Calu3 (cell line): Measurements from ENCODE around the gene TSEN15. TPM values are rescaled to one million over a fixed set of nuclear protein-coding genes. Genes with fewer than 3 reads are reported as not detected.

Experiments used
- BruUV-seq: library from RNA; stranded (reverse); fragments of 400-500 nt; replicated peaks from 2 replicates; lab custom pipeline; 2021; lab: Mats Ljungman, UMichigan
- CTCF ChIA-PET: fragments of 300-600 bp; sonication (Branson Sonifier 250); formaldehyde crosslinking; loops from one replicate; lab custom pipeline; 2022; ENCODE audit warnings: antibody characterized with exemption; lab: Charles Lee
- DNase-seq: peaks from one replicate; pipeline ENCODE4 v3.0.0; 2022
- H3K27ac Mint-ChIP-seq: one replicate; pipeline ENCODE4 v1.8.0; 2022; ENCODE audit warnings: mixed read lengths; ENCODE audit not compliant: unreplicated experiment
- H3K27me3 Mint-ChIP-seq: one replicate; pipeline ENCODE4 v1.8.0; 2022; ENCODE audit warnings: mixed read lengths; ENCODE audit not compliant: unreplicated experiment
- H3K36me3 Mint-ChIP-seq: one replicate; pipeline ENCODE4 v1.8.0; 2022; ENCODE audit warnings: mild to moderate bottlenecking, moderate library complexity, mixed read lengths; ENCODE audit not compliant: insufficient read depth, unreplicated experiment
- H3K4me1 Mint-ChIP-seq: one replicate; pipeline ENCODE4 v1.8.0; 2022; ENCODE audit warnings: mild to moderate bottlenecking, low read depth, mixed read lengths; ENCODE audit not compliant: unreplicated experiment
- H3K4me3 Mint-ChIP-seq: one replicate; pipeline ENCODE4 v1.8.0; 2022; ENCODE audit warnings: mild to moderate bottlenecking, low read depth, moderate library complexity, mixed read lengths; ENCODE audit not compliant: unreplicated experiment
- H3K9me3 Mint-ChIP-seq: one replicate; pipeline ENCODE4 v1.8.0; 2022; ENCODE audit warnings: low read depth, mixed read lengths; ENCODE audit not compliant: unreplicated experiment
- intact Hi-C: fragments of 100-400 bp; cut with micrococcal nuclease; formaldehyde crosslinking; loops from one replicate; pipeline ENCODE4 v1.10.0; 2022; ENCODE audit not compliant: unreplicated experiment
- total RNA-seq: library from RNA; stranded (reverse); gene quantifications from 2 replicates; pipeline ENCODE4 v1.2.3, GENCODE V29; 2022
- TF ChIP-seq, protein P1 (sequence below): fragments of 200-600 bp; IDR thresholded peaks from one replicate; pipeline ENCODE4 v1.8.0; 2022; ENCODE audit warnings: antibody characterized with exemption; ENCODE audit not compliant: unreplicated experiment

Gene TSEN15
- total RNA-seq, 1 experiment from 2014 or later = 62.6 TPM

DNA sequence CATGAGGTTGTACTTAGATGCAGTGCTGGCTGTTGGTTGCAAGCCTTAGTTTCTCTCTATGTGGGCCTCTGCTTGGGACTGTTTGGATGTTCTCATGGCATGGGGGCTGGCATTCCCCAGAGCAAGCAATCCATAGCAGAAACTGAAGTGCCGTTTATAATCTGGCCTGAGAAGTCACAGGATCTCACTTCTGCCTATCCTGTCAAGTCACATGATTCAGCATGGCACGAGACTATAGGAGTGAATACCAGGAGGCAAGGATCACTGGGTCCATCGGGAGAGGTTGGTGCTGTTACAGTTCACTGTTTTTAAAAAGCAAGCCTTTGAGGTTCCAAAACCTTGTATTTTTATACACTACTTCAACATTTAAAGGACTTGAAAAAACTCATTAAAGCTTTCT, 30.7 kb upstream of the TSEN15 start:
- no peaks in the 10 kb centered on the region for H3K9me3 Mint-ChIP-seq
- intact Hi-C loops = no loop called here
- no TSS peak for BruUV-seq
- H3K4me3 Mint-ChIP-seq = no peak overlapping the region
- TF ChIP-seq, protein P1, sequence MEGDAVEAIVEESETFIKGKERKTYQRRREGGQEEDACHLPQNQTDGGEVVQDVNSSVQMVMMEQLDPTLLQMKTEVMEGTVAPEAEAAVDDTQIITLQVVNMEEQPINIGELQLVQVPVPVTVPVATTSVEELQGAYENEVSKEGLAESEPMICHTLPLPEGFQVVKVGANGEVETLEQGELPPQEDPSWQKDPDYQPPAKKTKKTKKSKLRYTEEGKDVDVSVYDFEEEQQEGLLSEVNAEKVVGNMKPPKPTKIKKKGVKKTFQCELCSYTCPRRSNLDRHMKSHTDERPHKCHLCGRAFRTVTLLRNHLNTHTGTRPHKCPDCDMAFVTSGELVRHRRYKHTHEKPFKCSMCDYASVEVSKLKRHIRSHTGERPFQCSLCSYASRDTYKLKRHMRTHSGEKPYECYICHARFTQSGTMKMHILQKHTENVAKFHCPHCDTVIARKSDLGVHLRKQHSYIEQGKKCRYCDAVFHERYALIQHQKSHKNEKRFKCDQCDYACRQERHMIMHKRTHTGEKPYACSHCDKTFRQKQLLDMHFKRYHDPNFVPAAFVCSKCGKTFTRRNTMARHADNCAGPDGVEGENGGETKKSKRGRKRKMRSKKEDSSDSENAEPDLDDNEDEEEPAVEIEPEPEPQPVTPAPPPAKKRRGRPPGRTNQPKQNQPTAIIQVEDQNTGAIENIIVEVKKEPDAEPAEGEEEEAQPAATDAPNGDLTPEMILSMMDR = no peak
- CTCF ChIA-PET = no interaction called here
- H3K4me1 Mint-ChIP-seq = peaks cover 11% of the 10 kb centered on the region
- no peaks in the 10 kb centered on the region for H3K27me3 Mint-ChIP-seq
- no peak for DNase-seq
- no peak overlapping the region for H3K27ac Mint-ChIP-seq
- H3K36me3 Mint-ChIP-seq = no peaks in the 10 kb centered on the region

DNA sequence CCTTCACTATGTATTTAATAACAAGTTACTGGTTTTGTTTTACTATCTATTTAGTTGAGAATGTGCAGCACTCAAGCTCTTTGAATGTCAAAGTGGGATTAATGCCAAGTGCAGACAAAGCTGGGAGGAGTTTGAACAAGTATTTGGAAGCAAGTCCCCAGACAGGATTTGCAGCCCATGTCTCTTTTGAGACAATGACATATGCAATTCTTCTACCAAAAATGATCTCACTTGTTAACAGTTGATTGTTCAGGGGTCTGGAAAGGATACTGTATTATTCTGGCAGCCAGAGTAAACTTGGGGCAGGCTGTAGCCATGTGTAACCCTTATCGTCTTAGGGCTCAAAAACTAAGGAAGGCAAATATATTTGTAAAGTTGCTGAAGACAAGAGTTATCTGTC, 29.8 kb upstream of the TSEN15 start:
- no peaks in the 10 kb centered on the region for H3K27me3 Mint-ChIP-seq
- no TSS peak for BruUV-seq
- no peaks in the 10 kb centered on the region for H3K36me3 Mint-ChIP-seq
- H3K4me1 Mint-ChIP-seq = peaks cover 11% of the 10 kb centered on the region
- H3K4me3 Mint-ChIP-seq = no peak overlapping the region
- H3K27ac Mint-ChIP-seq = no peak overlapping the region
- intact Hi-C loops = no loop called here
- no peak for DNase-seq
- TF ChIP-seq, protein P1 = no peak
- CTCF ChIA-PET = interaction anchor here (0.6 kb wide), 1 partner anchor 689 kb away, joined by 4 read pairs; no protein-coding TSS in a partner anchor
- no peaks in the 10 kb centered on the region for H3K9me3 Mint-ChIP-seq

DNA sequence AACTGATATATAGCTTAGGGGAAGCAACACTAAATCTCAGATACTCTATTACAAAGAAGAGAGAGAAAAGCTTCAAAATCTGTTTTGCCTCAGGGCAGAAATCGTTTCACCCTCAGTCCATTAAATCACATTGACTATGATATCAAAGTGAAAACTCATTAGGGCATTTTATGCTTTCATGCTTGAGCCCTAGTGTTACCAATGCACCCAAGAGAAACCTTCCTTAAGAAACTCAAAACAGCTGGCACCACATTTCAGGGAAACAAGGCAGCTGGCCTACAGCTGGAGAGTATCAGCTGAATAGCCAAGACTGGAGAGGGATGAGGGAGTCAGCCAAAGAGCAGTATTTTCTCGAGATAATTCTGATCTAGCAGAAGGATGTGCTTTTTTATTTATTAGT, 28.9 kb upstream of the TSEN15 start:
- Mint-ChIP-seq H3K27ac (no peak overlapping the region), H3K27me3 (no peaks in the 10 kb centered on the region), H3K4me1 (peaks cover 11% of the 10 kb centered on the region), H3K9me3 (no peaks in the 10 kb centered on the region), H3K4me3 (no peak overlapping the region), H3K36me3 (no peaks in the 10 kb centered on the region)
- DNase-seq = no peak
- no TSS peak for BruUV-seq
- TF ChIP-seq, protein P1 = no peak
- CTCF ChIA-PET = no interaction called here
- intact Hi-C loops = no loop called here

DNA sequence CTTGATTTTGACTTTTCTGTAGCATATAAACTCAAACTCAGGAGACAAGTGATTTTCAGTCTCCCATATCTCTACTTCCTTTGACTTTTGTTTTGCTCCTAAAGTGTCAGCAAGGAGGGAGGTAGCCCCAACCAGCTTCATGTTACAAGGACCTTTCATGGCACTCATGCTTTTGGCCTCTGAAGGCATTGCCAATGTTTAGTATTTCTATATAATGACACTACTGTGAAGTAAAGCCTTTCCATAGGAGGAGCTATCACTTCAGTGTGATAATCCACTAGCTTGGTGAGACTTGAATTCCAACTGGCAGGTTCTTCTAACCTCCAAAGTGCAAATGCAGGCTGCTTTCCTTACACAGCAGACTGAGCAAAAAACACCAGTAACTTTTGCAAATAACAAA, 28.4 kb upstream of the TSEN15 start:
- Mint-ChIP-seq H3K27ac (no peak overlapping the region), H3K27me3 (no peaks in the 10 kb centered on the region), H3K9me3 (no peaks in the 10 kb centered on the region), H3K4me1 (peaks cover 11% of the 10 kb centered on the region), H3K36me3 (no peaks in the 10 kb centered on the region), H3K4me3 (no peak overlapping the region)
- DNase-seq = no peak
- TF ChIP-seq, protein P1 = no peak
- no TSS peak for BruUV-seq
- CTCF ChIA-PET = no interaction called here
- intact Hi-C loops = no loop called here
